GM21786 (cell line): ENCODE measurements around the gene TNFRSF9.
"Not testable (repeated sequence)": the region's sequence is repeated elsewhere in the genome, so short reads cannot be mapped to it uniquely, and the experiment has no call there.

Source experiments
- ATAC-seq: cut with Tn5 transposase; IDR thresholded peaks from one replicate; pipeline ENCODE4 v1.9.1; 2021; ENCODE audit not compliant: unreplicated experiment

Gene TNFRSF9

DNA sequence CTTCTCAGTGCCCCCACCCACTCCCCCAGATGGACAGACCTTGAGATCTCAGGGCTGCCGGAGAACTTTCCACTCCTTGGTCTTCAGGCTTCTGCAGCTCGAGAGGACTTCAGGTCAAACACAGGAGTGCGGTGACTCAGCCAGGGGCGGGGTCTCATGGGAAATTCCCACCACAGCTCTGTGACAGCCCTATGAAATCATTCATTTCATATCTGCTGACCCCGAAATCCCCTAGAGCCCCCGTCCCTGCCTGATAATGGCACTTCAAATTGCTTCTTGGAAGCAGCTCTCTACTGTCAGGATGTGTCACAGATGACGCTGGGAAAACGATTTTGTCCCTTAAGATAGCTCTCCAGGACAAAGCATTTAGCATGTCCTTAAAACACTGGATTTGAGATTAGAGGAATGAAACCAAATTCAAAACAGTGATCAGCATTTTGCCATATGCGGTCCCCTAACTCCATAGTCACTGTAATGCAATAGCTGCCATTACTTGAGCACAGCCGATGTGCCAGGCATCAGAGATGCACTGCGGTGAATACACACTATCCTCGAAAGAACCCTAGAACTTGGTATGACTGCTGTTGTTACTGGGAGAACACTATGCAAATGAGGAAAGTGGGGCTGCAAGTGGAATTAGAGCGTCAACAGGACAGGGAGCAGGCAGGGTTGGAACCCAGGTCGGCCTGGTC lies at the start of gene TNFRSF9:
Gene TNFRSF9, minus strand, starts transcription at position 95 of the 692 bp plus-strand sequence. CDS start 845 bp downstream, outside the sequence.
- no peak for ATAC-seq

DNA sequence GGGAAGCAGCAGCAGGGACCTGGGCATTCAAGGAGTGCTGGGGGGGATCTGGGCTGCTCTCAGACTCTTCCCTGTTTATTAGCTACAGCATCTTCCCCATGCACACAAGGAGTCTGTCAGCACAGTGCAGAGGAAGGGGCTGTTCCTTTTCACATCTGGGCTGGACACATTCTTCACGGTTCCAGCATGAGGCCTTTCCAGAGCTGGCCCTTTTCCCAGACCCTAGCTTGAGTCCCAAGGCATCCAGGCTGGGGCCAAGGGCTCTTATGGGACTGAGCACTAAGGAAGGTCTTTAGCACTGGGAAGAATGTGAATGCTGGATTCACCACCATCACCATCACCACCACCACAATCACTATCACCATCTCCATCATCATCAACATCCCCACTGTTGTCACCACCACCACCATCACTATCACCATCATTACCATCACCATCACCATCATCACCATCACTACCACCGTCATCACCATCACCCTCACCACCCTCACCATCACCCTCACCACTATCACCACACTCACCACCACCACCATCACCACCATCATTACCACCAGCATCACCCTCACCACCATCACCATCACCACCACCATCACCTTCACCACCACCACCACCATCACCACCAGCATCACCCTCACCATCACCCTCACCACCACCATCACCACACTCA lies 49.3 kb upstream of the TNFRSF9 start:
- ATAC-seq = no peak

DNA sequence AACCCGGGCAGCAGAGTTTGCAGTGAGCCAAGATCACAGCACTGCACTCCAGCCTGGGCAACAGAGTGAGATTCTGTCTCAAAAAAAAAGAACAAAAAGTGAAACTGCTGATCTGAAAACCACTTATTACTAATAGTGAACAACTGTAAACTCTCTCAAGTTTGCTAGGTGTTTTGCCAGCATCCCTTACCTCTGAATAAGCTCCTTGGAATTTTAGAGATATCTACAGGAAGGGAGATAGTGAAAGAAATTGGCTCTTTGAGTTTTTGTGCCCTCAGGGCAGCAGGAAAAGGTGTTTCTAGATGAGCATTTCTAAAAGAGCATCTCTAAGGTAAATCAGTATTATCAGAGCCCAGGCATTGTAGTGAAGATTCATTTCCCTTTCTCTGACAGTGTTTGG lies 47.9 kb upstream of the TNFRSF9 start:
- no peak for ATAC-seq

DNA sequence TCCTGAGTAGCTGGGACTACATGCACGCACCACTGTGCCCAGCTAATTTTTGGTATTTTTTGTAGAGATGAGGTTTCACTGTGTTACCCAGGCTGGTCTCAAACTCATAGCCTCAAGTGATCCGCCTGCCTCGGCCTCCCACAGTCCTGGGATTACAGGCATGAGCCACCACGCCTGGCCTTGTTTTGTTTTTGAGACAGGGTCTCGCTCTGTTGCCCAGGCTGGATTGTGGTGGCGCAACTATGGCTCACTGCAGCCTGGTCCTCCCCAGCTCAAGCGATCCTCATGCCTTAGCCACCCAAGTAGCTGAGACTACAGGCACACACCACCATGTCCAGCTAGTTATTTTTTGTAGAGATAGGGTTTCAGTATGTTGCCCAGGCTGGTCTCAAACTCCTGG lies 46.9 kb upstream of the TNFRSF9 start:
- ATAC-seq = no peak

DNA sequence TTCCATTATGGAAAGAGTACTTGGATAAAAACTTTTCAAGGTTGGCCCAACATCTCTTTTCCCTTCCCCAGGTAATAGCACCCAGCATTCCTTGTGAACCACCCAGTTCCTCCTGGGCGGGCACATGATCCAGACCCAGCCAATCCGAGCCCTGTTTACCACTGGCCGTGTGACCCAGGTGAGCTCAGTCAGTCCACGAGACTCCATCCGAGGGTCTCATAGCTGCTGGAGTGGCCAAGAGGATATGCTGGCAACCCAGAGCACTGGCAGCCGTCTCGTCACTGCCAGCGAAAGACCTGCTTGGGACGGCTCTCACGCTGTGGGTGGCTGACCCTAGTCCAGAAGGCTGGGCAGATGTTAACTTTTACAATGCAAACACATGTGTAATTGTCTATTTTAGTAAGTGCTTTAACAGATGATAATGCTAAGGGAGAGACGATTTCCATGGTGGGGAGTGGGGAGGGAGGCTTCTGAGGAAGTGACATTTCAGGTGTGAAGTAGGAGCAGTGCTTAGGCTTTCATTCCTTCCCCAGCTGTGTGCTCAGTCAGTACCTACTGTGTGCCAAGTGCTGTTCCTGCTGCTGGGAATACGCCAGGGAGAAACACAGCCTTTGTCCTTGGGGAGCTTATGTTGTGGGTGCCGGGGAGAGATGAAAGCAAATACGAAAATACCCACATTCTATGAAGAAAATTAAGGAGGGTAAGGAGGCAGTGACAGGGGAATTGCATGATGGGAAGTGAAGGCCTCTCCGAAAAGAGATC lies 45.4 kb upstream of the TNFRSF9 start:
- no peak for ATAC-seq

DNA sequence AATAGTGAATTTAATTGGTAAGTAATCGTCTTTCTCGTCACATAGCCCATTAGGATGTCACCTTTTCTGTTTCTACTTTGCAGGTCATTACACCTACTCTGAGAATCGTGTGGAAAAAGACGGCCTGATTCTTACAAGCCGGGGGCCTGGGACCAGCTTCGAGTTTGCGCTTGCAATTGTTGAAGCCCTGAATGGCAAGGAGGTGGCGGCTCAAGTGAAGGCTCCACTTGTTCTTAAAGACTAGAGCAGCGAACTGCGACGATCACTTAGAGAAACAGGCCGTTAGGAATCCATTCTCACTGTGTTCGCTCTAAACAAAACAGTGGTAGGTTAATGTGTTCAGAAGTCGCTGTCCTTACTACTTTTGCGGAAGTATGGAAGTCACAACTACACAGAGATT lies 44.2 kb upstream of the TNFRSF9 start:
- no peak for ATAC-seq

DNA sequence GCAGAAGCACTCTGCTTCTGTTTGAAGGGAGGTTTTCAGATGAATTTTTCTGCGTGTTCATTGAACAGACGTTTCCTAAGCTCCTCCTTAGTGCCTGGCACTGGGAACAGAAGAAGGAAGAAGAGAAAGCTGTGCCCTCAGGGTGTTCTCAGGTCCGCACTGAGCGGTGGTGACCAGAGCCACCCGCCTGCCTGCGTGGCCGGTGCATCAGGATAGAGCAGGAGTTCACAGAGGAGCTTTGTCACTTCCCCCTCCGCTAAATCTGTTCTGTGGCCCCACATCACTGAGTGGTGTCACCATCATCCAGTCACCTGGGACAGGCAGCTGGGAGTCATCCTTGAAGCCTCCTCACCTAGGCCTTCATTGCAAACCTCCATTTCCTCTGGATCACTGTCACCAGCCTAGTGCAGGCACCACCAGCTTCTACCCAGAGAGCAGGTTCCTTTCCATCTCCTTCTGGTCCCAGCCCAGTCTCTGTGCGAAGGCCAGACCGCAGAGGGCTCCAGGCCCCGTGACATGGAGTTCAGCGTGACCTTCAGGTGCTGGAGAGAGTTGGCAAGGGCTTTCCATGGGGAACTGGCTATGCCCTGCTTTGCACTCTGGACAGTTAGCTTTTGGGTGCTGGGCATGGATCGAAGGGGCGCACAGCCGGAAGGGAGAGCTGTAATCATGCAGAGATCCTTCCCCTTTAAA lies 42.6 kb upstream of the TNFRSF9 start:
- no peak for ATAC-seq

DNA sequence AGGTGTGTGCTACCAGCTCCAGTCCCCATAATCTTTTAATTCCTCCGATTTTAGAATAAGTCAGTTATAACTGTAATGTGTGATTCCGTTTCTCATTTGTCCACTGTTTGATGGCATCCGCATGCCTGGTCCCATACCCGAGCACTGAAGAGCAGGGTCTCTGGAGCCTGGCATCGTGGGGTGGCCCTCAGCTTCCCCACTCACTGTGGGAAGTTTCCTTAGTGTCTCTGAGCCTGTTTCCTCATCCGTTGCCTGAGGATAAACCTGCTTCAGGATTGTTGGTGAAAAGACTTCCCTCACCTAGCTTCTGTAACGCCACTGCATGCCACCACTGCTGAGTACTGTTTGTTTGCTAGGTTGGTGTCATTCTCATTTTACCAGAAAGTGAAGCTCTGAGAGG lies 40.3 kb upstream of the TNFRSF9 start:
- ATAC-seq = no peak

DNA sequence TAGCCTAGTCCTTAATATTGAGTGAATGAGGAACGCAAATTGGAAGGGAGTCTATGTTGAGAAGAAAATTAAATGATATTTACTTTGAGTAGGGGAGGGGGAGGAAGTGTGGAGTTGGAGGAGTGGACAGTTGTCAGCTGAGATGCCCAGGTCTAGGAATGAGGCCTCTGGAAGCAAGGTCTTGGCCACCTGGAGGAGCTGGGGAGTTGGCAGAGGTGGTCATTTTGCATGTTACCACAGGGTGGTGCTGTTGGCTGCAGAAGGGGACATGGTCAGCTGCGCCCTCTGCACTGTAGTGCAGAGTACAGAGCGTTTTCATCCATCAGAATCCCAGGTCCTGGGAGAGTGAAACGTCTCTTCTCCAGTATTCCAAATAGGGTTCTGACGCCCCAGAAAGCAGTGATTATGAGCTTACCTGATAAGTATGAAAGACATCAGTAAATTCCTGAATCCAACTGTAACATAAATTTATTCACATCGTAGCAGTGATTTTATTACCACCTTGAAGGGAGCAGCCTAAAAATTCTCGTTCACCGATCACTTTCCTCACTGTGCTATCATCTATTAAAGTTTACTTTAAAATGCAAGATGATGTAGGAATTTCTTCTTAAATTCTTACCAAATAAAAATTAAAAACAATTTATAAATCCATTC lies 34.7 kb upstream of the TNFRSF9 start:
- no peak for ATAC-seq

DNA sequence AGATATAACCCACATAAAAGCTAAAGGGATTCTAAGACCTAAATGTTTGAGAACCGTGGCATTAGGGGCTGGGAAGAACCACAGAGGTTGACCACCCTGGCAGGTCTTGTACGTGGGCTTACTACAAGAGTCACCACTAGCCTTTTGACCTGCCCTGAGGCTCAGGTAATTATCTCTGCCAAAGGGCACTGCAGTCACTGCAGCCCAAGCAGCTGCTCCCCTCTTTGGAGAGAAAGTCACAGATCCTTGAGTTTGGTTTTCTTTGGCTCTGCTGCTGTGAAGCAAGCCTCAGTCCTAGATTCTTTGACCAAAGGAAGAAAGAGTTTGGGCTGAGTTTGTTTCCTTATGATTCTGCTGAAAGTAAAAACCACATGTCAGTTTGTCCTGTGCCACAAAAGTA lies 32.4 kb upstream of the TNFRSF9 start:
- ATAC-seq = no peak

DNA sequence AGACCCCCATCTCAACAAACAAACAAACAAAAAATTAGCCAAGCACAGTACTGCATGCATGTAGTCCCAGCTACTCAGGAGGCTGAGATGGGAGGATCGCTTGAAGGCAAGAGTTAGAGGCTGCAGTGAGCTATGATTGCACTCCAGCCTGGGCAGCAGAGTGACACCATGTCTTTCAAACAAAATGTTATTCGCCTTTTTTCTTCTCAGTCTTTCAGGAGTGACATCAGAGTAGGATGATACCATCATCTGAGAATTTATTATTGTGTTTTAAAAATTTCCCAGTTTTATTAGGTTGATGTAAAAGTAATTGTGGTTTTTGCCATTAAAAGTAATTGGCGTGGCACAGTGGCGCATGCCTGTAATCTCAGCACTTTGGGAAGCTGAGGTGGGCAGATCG lies 31.6 kb upstream of the TNFRSF9 start:
- ATAC-seq = no peak

DNA sequence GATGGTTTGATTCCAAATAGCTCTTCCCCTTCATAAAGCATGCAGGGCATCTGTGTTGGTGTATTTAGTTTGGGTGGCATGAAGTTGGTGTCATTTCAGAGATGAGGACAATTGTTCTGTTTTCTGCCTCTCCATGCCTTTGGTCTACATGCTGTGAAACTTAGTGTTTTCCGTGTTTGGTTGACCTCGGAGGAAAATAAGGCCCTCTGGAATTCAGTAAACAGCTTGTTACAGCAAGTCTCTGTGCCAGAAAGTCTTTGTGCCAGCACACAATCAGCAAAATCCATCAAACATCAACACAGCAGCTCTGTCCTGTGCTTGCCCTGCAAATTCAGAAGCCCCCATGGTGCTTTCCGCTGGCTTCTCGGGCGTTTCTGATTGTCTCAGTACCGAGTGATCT lies 30.4 kb upstream of the TNFRSF9 start:
- no peak for ATAC-seq

DNA sequence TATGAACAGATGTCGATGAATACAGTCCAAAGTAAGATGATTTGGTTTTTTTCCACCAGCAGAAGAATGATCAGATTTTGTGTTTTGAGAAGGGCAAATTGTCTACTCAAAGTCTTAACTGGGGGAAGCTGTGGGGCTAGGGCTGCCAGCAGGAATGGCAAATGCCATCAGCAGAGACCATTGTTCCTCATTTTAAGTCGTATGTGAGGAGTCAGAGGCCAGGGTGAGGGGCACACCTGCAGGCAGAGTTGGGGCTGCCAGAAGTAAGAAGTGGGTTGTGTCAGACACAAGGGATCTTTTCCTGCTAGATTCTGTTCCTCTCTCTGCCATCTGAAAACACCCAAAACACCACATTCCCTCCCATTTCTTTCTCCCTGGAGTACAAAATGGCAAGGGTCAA lies 29.6 kb upstream of the TNFRSF9 start:
- ATAC-seq = no peak

DNA sequence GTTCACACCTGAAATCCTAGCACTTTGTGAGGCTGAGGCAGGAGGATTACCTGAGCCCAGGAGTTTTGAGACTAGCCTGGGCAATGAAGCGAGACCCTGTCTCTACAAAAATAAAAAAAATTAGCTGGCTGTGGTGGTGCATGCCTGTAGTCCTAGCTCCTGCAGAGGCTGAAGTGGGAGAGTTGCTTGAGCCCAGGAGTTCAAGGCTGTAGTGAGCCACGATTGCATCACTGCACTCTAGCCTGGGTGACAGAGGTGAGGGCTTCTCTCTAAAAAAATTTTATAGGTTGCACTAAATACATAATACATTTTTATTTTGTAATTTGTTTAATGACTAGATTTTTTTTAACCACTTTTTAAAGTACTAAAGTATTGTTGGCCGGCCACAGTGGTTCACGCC lies 27.0 kb upstream of the TNFRSF9 start:
- ATAC-seq = no peak

DNA sequence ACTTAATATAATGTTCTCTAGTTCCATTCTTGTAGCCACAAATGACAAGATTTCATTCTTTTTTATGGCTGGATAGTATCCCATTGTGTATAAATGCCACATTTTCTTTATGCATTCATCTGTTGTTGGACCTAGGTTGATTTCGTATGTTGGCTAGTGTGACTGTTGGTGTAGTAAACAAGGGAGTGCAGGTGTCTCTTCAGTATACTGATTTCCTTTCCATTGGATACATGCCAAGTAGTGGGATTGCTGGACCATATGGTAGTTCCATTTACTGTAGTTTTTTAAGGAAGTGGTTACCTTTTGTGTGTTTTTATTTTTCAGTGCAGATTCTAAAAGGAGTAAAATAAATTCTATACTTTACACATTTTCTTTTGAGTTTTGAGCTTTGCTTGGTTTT lies 26.6 kb upstream of the TNFRSF9 start:
- no peak for ATAC-seq

DNA sequence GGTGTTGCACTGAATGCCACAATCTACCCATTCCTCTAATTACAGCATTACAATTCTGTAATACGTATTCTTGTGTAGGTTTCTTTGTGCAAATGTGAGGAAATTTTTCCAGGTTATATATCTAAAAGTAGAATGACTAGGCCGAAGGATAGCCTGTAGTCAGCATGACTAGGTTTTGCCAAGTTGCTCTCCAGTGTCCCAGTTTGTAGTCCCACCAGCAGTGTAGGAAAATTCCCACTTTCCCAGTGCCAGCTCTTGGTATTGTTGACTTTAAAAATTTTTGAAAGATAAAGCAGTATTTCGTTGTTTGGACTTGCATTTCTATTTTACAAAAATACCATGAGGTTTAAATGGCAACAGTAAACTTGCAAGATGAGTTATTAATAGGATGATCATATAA lies 23.8 kb upstream of the TNFRSF9 start:
- no peak for ATAC-seq

DNA sequence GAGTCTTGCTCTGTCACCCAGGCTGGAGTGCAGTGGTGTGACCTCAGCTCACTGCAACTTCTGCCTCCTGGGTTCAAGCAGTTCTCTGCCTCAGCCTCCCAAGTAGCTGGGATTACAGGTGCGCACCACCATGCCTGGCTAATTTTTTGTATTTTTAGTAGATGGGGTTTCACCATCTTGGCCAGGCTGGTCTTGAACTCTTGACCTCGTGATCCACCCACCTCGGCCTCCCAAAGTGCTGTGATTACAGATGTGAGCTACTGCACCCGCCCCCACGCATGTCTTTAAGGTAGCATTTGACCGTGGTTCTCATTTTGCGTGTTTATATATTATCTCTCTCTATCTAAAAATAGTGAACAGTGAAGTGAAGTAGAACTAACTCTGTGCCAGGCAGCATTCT lies 23.2 kb upstream of the TNFRSF9 start:
- not testable (repeated sequence) for ATAC-seq

DNA sequence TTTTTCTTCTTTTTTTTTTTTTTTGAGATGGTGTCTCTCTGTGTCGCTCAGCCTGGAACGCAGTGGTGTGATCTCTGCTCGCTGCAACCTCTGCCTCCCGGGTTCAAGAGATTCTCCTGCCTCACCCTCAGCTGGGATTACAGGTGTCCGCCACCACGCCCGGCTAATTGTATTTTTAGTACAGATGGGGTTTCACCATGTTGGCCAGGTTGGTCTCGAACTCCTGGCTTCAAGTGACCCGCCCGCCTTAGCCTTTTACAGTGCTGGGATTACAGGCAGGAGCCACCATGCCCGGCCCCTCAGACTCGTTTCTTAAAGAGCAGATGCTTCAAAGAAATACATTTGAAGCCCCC lies 22.7 kb upstream of the TNFRSF9 start:
- ATAC-seq = not testable (repeated sequence)

DNA sequence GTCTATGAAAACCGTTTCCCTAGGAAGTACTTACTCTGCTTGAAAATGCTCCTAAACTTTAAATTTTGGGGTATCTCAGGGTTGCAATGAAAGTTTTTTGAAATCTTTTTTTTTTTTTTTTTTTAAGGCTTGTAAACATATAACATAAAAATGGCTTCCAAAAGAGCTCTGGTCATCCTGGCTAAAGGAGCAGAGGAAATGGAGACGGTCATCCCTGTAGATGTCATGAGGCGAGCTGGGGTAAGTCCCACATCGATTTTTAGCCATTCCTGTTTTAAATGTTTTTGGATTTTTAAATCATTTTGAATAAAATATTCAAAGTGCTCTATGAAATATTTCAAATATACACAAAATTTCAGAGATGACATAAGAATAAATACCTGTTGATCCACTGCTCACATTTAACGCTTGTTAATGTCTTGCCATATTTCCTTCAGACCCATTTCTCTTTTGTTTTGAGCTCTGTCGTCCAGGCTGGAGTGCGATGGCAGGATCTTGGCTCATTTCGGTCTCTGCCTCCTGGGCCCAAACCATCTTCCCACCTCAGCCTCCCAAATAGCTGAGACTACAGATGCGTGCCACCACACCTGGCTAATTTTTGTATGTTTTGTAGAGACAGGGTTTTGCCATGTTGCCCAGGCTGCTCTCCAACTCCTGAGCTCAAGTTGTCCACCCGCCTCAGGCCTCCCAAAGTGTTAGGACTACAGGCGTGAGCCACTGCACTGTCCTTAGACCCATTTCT lies 22.2 kb upstream of the TNFRSF9 start:
- ATAC-seq = no peak

DNA sequence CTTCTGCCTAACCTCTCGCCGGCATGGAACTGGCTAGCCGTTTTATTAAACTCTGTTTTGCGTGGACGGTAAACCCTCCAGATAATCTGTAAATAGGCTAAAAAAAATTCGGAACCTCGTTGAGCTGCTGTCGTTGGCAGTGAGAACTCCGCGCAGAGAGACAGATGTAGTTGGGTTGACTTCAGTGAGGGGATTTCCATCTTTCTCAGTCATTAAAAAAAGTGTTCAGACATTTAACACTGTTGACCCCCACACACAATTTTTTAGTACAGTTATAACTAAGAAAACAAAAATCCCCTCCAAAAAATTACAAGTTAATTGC lies 21.3 kb upstream of the TNFRSF9 start:
- ATAC-seq = no peak
